ENCODE results near the gene DCLK1. TPM values are rescaled to one million over a fixed set of nuclear protein-coding genes. Genes with fewer than 3 reads are reported as not detected.
A peak's percentile ranks its signal among the peaks of the same experiment; 100 is the strongest.

Gene DCLK1
- total RNA-seq: under 1 TPM; 0.33 to 0.56 TPM
- polyA plus RNA-seq: under 1 TPM; 0.04 to 0.06 TPM

DNA sequence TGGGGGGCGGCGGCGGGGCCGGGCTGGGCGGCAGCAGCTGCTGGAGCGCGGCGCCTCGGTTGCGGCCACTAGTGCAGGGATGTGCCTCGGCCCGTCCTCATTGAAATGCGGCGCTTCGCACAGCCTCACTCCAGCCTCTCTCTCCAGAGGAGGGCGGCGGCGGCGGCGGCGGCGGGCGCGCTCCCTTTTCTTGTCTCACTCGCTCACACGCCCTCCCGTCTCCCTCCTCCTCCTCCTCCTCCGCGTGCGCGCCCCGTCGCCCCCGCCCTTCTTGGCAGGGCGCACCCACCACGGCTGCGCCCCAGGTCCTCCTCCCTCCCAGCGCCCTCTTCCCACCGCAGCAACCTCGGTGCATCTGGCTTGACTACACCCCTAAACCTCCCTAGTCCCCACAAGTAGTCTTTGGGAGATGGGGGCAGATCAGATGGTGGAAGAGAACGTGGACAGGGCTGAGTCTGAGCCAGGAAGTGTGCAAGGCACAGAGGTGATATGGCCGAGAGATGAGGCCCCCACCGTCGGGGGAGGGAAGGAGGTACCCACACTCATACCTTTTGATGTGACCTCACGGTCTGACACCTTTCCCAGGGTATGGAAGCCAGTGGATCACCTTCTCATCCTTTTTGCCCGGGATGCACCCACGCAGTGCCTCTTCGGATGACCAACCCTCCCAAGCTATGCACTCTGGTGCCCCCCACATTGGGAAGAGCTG, at the start of gene DCLK1:
Gene DCLK1, minus strand, starts transcription at position 161 of the 709 bp plus-strand sequence.
- H3K9me3 ChIP-seq (ENCODE audit: control insufficient read depth in 4 of 4, low read length in 3 of 4): peaks cover 0 to 2% (median 0%) of the 10 kb centered on the region in 4 donors
- no peaks in the 10 kb centered on the region for H3K36me3 ChIP-seq (ENCODE audit: control insufficient read depth in 4 of 4, insufficient read depth in 3 of 4, low read depth in 1 of 4, low read length in 3 of 4)
- no peak within 1 kb of the TSS for H3K27ac ChIP-seq (ENCODE audit: low read depth in 1 of 2, low read length in 2 of 2)
- peaks cover 0 to 5% (median 1%) of the 10 kb centered on the region in 4 donors for H3K4me1 ChIP-seq (ENCODE audit: control insufficient read depth in 4 of 4, insufficient read depth in 4 of 4, low read length in 3 of 4)
- WGBS: 9% methylated on average over 48 of the region's 48 CpGs
- no peak for DNase-seq (ENCODE audit: low spot score)
- peak within 1 kb of the TSS in 1 of 3 donors; percentile 6 for H3K4me3 ChIP-seq (ENCODE audit: low read depth in 1 of 3, low read length in 3 of 3)
- no peak within 1 kb of the TSS for H3K9ac ChIP-seq (ENCODE audit: low read depth in 1 of 2, low read length in 2 of 2)
- peaks cover 0 to 12% (median 3%) of the 10 kb centered on the region in 4 donors for H3K27me3 ChIP-seq (ENCODE audit: control insufficient read depth in 4 of 4, insufficient read depth in 4 of 4, low read length in 3 of 4)
- TF ChIP-seq HNF4G (IDR thresholded peaks at IDR 0.05) (no peak), FOXA2 (IDR thresholded peaks at IDR 0.05) (no peak), GABPA (IDR thresholded peaks at IDR 0.05 in 1 of 2, conservative IDR thresholded peaks at IDR 0.05 in 1 of 2) (no peak), NR2F2 (IDR thresholded peaks at IDR 0.05) (no peak)

DNA sequence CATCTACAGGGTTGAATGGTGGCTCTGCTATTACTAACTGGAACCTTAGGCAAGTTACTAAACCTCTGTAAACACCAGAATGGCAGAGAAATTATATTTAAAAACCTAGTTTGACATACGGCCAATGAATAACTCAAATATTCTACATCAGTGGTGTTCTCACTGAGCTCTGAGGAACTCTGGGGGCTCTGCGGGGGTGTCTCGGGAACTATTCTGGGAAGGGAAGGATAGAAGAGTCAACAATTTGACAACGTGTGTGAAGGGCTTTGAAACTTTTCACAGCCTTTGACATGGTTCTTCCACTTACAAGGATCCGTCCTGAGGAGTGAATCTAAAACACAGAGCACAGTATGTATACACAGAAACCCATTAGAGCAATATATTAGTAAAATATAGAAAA, 44.4 kb upstream of the DCLK1 start:
- 73% methylated on average over 5 of the region's 5 CpGs for WGBS
- no peaks in the 10 kb centered on the region for H3K9me3 ChIP-seq (ENCODE audit: control insufficient read depth in 4 of 4, low read length in 3 of 4)
- TF ChIP-seq FOXA1 (IDR thresholded peaks at IDR 0.05) (no peak), GABPA (IDR thresholded peaks at IDR 0.05 in 1 of 2, conservative IDR thresholded peaks at IDR 0.05 in 1 of 2) (no peak), NR2F2 (IDR thresholded peaks at IDR 0.05) (no peak), TAF1 (conservative IDR thresholded peaks at IDR 0.05) (no peak), HNF4G (IDR thresholded peaks at IDR 0.05) (no peak), YY1 (IDR thresholded peaks at IDR 0.05) (no peak), FOXA2 (IDR thresholded peaks at IDR 0.05) (no peak), RXRA (IDR thresholded peaks at IDR 0.05) (no peak), EGR1 (IDR thresholded peaks at IDR 0.05; ENCODE audit: low read depth in 2 of 2) (no peak), SP1 (IDR thresholded peaks at IDR 0.05) (no peak)
- TF ChIP-seq, protein P1, sequence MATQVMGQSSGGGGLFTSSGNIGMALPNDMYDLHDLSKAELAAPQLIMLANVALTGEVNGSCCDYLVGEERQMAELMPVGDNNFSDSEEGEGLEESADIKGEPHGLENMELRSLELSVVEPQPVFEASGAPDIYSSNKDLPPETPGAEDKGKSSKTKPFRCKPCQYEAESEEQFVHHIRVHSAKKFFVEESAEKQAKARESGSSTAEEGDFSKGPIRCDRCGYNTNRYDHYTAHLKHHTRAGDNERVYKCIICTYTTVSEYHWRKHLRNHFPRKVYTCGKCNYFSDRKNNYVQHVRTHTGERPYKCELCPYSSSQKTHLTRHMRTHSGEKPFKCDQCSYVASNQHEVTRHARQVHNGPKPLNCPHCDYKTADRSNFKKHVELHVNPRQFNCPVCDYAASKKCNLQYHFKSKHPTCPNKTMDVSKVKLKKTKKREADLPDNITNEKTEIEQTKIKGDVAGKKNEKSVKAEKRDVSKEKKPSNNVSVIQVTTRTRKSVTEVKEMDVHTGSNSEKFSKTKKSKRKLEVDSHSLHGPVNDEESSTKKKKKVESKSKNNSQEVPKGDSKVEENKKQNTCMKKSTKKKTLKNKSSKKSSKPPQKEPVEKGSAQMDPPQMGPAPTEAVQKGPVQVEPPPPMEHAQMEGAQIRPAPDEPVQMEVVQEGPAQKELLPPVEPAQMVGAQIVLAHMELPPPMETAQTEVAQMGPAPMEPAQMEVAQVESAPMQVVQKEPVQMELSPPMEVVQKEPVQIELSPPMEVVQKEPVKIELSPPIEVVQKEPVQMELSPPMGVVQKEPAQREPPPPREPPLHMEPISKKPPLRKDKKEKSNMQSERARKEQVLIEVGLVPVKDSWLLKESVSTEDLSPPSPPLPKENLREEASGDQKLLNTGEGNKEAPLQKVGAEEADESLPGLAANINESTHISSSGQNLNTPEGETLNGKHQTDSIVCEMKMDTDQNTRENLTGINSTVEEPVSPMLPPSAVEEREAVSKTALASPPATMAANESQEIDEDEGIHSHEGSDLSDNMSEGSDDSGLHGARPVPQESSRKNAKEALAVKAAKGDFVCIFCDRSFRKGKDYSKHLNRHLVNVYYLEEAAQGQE (IDR thresholded peaks at IDR 0.05): no peak
- TF ChIP-seq, protein P2, sequence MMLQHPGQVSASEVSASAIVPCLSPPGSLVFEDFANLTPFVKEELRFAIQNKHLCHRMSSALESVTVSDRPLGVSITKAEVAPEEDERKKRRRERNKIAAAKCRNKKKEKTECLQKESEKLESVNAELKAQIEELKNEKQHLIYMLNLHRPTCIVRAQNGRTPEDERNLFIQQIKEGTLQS (IDR thresholded peaks at IDR 0.05): no peak
- TF ChIP-seq, protein P3, sequence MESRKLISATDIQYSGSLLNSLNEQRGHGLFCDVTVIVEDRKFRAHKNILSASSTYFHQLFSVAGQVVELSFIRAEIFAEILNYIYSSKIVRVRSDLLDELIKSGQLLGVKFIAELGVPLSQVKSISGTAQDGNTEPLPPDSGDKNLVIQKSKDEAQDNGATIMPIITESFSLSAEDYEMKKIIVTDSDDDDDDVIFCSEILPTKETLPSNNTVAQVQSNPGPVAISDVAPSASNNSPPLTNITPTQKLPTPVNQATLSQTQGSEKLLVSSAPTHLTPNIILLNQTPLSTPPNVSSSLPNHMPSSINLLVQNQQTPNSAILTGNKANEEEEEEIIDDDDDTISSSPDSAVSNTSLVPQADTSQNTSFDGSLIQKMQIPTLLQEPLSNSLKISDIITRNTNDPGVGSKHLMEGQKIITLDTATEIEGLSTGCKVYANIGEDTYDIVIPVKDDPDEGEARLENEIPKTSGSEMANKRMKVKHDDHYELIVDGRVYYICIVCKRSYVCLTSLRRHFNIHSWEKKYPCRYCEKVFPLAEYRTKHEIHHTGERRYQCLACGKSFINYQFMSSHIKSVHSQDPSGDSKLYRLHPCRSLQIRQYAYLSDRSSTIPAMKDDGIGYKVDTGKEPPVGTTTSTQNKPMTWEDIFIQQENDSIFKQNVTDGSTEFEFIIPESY (IDR thresholded peaks at IDR 0.05): no peak
- TF ChIP-seq, protein P4, sequence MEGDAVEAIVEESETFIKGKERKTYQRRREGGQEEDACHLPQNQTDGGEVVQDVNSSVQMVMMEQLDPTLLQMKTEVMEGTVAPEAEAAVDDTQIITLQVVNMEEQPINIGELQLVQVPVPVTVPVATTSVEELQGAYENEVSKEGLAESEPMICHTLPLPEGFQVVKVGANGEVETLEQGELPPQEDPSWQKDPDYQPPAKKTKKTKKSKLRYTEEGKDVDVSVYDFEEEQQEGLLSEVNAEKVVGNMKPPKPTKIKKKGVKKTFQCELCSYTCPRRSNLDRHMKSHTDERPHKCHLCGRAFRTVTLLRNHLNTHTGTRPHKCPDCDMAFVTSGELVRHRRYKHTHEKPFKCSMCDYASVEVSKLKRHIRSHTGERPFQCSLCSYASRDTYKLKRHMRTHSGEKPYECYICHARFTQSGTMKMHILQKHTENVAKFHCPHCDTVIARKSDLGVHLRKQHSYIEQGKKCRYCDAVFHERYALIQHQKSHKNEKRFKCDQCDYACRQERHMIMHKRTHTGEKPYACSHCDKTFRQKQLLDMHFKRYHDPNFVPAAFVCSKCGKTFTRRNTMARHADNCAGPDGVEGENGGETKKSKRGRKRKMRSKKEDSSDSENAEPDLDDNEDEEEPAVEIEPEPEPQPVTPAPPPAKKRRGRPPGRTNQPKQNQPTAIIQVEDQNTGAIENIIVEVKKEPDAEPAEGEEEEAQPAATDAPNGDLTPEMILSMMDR (IDR thresholded peaks at IDR 0.05; ENCODE audit: low read depth, low read length, missing input control): no peak
- H3K4me3 ChIP-seq (ENCODE audit: low read depth in 1 of 3, low read length in 3 of 3): no peak overlapping the region
- H3K4me1 ChIP-seq (ENCODE audit: control insufficient read depth in 4 of 4, insufficient read depth in 4 of 4, low read length in 3 of 4): no peaks in the 10 kb centered on the region
- no peak overlapping the region for H3K9ac ChIP-seq (ENCODE audit: low read depth in 1 of 2, low read length in 2 of 2)
- no peaks in the 10 kb centered on the region for H3K36me3 ChIP-seq (ENCODE audit: control insufficient read depth in 4 of 4, insufficient read depth in 3 of 4, low read depth in 1 of 4, low read length in 3 of 4)
- H3K27ac ChIP-seq (ENCODE audit: low read depth in 1 of 2, low read length in 2 of 2): no peak overlapping the region
- no peaks in the 10 kb centered on the region for H3K27me3 ChIP-seq (ENCODE audit: control insufficient read depth in 4 of 4, insufficient read depth in 4 of 4, low read length in 3 of 4)
- DNase-seq (ENCODE audit: low spot score): no peak
